HL-60 (cell line): ENCODE results near the gene ANKRD11.
A peak's percentile ranks its signal among the peaks of the same experiment; 100 is the strongest.

Experiments used
- DNase-seq, 2 experiments: peaks; one replicate each; pipeline ENCODE4 v3.0.0-alpha.2; 2010 to 2020; ENCODE audit warnings: low read depth in 1 of 2, low spot score in 1 of 2
- H3K27ac ChIP-seq: fragments of 250-450 bp; sonication (Bioruptor Pico); replicated peaks from 2 replicates; pipeline ENCODE4 v1.5.1; 2020; ENCODE audit warnings: mild to moderate bottlenecking, moderate library complexity
- H3K27me3 ChIP-seq: fragments of 250-450 bp; sonication (Bioruptor Pico); 2 replicates; pipeline ENCODE4 v1.5.1; 2021; ENCODE audit warnings: mild to moderate bottlenecking, moderate library complexity; ENCODE audit not compliant: insufficient read depth, poor library complexity, severe bottlenecking
- H3K4me3 ChIP-seq: replicated peaks from 2 replicates; pipeline ENCODE4 v1.5.1; 2011; ENCODE audit warnings: mild to moderate bottlenecking, control low read depth, low read length; ENCODE audit not compliant: insufficient read depth
- CTCF ChIP-seq: IDR thresholded peaks from one replicate; pipeline ENCODE4 v1.5.1; 2011; ENCODE audit warnings: low read length, control low read depth, inconsistent platforms; ENCODE audit not compliant: insufficient read depth
- GABPA ChIP-seq: IDR thresholded peaks from 2 replicates; pipeline ENCODE4 v1.6.1; 2012; ENCODE audit warnings: low read depth
- POLR2AphosphoS5 ChIP-seq: IDR thresholded peaks from 2 replicates; pipeline ENCODE4 v1.6.1; 2012; ENCODE audit warnings: low read depth
- REST ChIP-seq: IDR thresholded peaks from 2 replicates; pipeline ENCODE4 v1.6.1; 2012; ENCODE audit warnings: low read depth; ENCODE audit not compliant: insufficient replicate concordance
- SPI1 ChIP-seq: IDR thresholded peaks from 2 replicates; pipeline ENCODE4 v1.6.1; 2012; ENCODE audit warnings: low read depth, mild to moderate bottlenecking, borderline replicate concordance

The ANKRD11 gene

GRCh38 chr16:89237733-89238132, 252.6 kb downstream of the ANKRD11 start:
- DNase-seq = no peak
- no peak for TF ChIP-seq POLR2AphosphoS5
- no peak for TF ChIP-seq REST
- no peak for TF ChIP-seq SPI1
- no peak for TF ChIP-seq CTCF
- no peak for TF ChIP-seq GABPA

GRCh38 chr16:89233678-89234490, 256.5 kb downstream of the ANKRD11 start:
- Histone ChIP-seq H3K27me3 (no peaks in the 10 kb centered on the region), H3K27ac (peak overlapping the region; percentile 87), H3K4me3 (no peak overlapping the region)
- TF ChIP-seq SPI1 (peak; percentile 80), GABPA (no peak)
- peak; percentile 50 to 74 for DNase-seq

More at GRCh38 chr16:89237733-89238132, 252.6 kb downstream of the ANKRD11 start:
- Histone ChIP-seq H3K27ac (no peak overlapping the region), H3K27me3 (no peaks in the 10 kb centered on the region), H3K4me3 (no peak overlapping the region)

- H3K27ac ChIP-seq = no peak overlapping the region
- no peak overlapping the region for H3K4me3 ChIP-seq
- TF ChIP-seq POLR2AphosphoS5 (no peak), REST (no peak), GABPA (no peak), CTCF (no peak), SPI1 (no peak)
- DNase-seq = no peak
- no peaks in the 10 kb centered on the region for H3K27me3 ChIP-seq
Observed at GRCh38 chr16:89232107-89232506, 258.3 kb downstream of the ANKRD11 start.

- no peak for DNase-seq
- H3K4me3 ChIP-seq = no peak overlapping the region
- H3K27ac ChIP-seq = no peak overlapping the region
- TF ChIP-seq CTCF (no peak), POLR2AphosphoS5 (no peak), GABPA (no peak), REST (no peak), SPI1 (no peak)
- H3K27me3 ChIP-seq = no peaks in the 10 kb centered on the region
Observed at GRCh38 chr16:89230255-89230654, 260.1 kb downstream of the ANKRD11 start.
